HCT116 (cell line): Measurements from ENCODE around the gene SLC17A1. TPM values are rescaled to one million over a fixed set of nuclear protein-coding genes. Genes with fewer than 3 reads are reported as not detected.

ENCODE experiments used
- ATAC-seq: fragments of 200-7000 bp; cut with Tn5 transposase; 2 replicates; pipeline ENCODE4 v1.9.1; 2020; ENCODE audit warnings: mild to moderate bottlenecking, moderate library complexity
- BruUV-seq: library from RNA; stranded (reverse); fragments of 400-500 nt; replicated peaks from 2 replicates; lab custom pipeline; 2021; lab: Mats Ljungman, UMichigan
- CTCF ChIA-PET: fragments of 300-600 bp; sonication (Branson Sonifier 250); formaldehyde crosslinking; loops from one replicate; lab custom pipeline; 2021; ENCODE audit warnings: antibody characterized with exemption; lab: Charles Lee
- POLR2A ChIA-PET: fragments of 300-600, 350-600 bp; sonication (Branson Sonifier 250); formaldehyde crosslinking; loops from one replicate; lab custom pipeline; 2021; ENCODE audit warnings: antibody characterized with exemption; lab: Charles Lee
- RAD21 ChIA-PET, 2 experiments: fragments of 300-600 bp; sonication (Branson Sonifier 250); formaldehyde crosslinking; loops; one replicate each; lab custom pipeline; 2023; ENCODE audit warnings: low total read pairs in 2 of 2; ENCODE audit not compliant: uncharacterized antibody in 2 of 2, unreplicated experiment in 2 of 2, low non-redundant PET in 1 of 2; lab: Charles Lee
- DNase-seq: peaks from one replicate; pipeline ENCODE4 v3.0.0-alpha.2; 2010; ENCODE audit warnings: low read depth, low spot score
- H2AFZ ChIP-seq: fragments of 200-600 bp; shearing (Covaris generic), sonication (generic); 2 replicates; pipeline ENCODE4 v1.6.1; 2017; ENCODE audit warnings: low read depth, mixed run types, mixed read lengths, antibody characterized with exemption, low read length; ENCODE audit not compliant: poor library complexity, severe bottlenecking
- H3K27ac ChIP-seq: 2 replicates; pipeline ENCODE4 v1.5.1; 2012; ENCODE audit warnings: low read depth, low read length
- H3K27me3 ChIP-seq: fragments of 200-600 bp; sonication (generic); 2 replicates; pipeline ENCODE4 v1.6.1; 2016; ENCODE audit warnings: mixed run types, low read length, mixed read lengths; ENCODE audit not compliant: insufficient read depth
- H3K36me3 ChIP-seq, 2 experiments: fragments of 200-500 bp in 1 of 2; fragments of 200-600 bp in 1 of 2; sonication (Bioruptor generic) in 1 of 2; sonication (generic) in 1 of 2; 2 replicates each; pipeline versions ENCODE4 v1.5.1 to v1.6.1; 2014 to 2016; ENCODE audit warnings: low read length in 2 of 2, inconsistent platforms in 1 of 2, mixed read lengths in 1 of 2, mixed run types in 1 of 2; ENCODE audit not compliant: insufficient read depth in 2 of 2, control insufficient read depth in 1 of 2
- H3K4me1 ChIP-seq, 2 experiments: fragments of 200-600 bp in 1 of 2; sonication (generic) in 1 of 2; 2 replicates each; pipeline versions ENCODE4 v1.5.1 to v1.6.1; 2012 to 2017; ENCODE audit warnings: low read length in 2 of 2, inconsistent platforms in 1 of 2, mild to moderate bottlenecking in 1 of 2, mixed read lengths in 1 of 2, mixed run types in 1 of 2, moderate library complexity in 1 of 2; ENCODE audit not compliant: insufficient read depth in 2 of 2, control insufficient read depth in 1 of 2
- H3K4me2 ChIP-seq: fragments of 200-600 bp; sonication (generic); 2 replicates; pipeline ENCODE4 v1.6.1; 2017; ENCODE audit warnings: mixed run types, low read length, mixed read lengths
- H3K4me3 ChIP-seq, 2 experiments: fragments of 200-600 bp in 1 of 2; sonication (generic) in 1 of 2; replicated peaks in 1 of 2; 2 replicates each; pipeline ENCODE4 v1.5.1; 2011 to 2016; ENCODE audit warnings: low read length in 2 of 2, control low read depth in 1 of 2, low read depth in 1 of 2, mild to moderate bottlenecking in 1 of 2, mixed read lengths in 1 of 2, mixed run types in 1 of 2
- H3K79me2 ChIP-seq: fragments of 200-600 bp; sonication (generic); 2 replicates; pipeline ENCODE4 v1.6.1; 2017; ENCODE audit warnings: mild to moderate bottlenecking, mixed run types, low read length, moderate library complexity, mixed read lengths; ENCODE audit not compliant: insufficient read depth
- H3K9ac ChIP-seq: fragments of 200-600 bp; sonication (generic); 2 replicates; pipeline ENCODE4 v1.6.1; 2016; ENCODE audit warnings: low read length, mixed read lengths
- H3K9me2 ChIP-seq: fragments of 200-600 bp; sonication (generic), shearing (Covaris generic); 2 replicates; pipeline ENCODE4 v1.6.1; 2017; ENCODE audit warnings: mixed run types, mild to moderate bottlenecking, moderate library complexity; ENCODE audit not compliant: insufficient read depth
- H3K9me3 ChIP-seq, 2 experiments: fragments of 200-500 bp in 1 of 2; fragments of 200-600 bp in 1 of 2; sonication (Bioruptor generic) in 1 of 2; sonication (generic) in 1 of 2; 2 replicates each; pipeline ENCODE4 v1.6.1; 2014 to 2017; ENCODE audit warnings: low read length in 2 of 2, mixed read lengths in 2 of 2, inconsistent platforms in 1 of 2, low read depth in 1 of 2, mild to moderate bottlenecking in 1 of 2, mixed run types in 1 of 2, moderate library complexity in 1 of 2; ENCODE audit not compliant: control insufficient read depth in 1 of 2, insufficient read depth in 1 of 2
- H4K20me1 ChIP-seq: fragments of 200-600 bp; sonication (generic), shearing (Covaris generic); 2 replicates; pipeline ENCODE4 v1.6.1; 2017; ENCODE audit warnings: mixed run types, mild to moderate bottlenecking, moderate library complexity; ENCODE audit not compliant: insufficient read depth
- ATF3 ChIP-seq: IDR thresholded peaks from 2 replicates; pipeline ENCODE4 v1.6.1; 2012
- CBX3 ChIP-seq: IDR thresholded peaks from 2 replicates; pipeline ENCODE4 v1.6.1; 2012; ENCODE audit warnings: low read depth
- CTCF ChIP-seq, 3 experiments: fragments of 200-600 bp in 1 of 3; sonication (generic) in 1 of 3; IDR thresholded peaks in 2 of 3; conservative IDR thresholded peaks in 1 of 3; 2 replicates each; pipeline ENCODE4 v1.5.1; 2012 to 2017; ENCODE audit warnings: low read depth in 2 of 3, low read length in 2 of 3, antibody characterized with exemption in 1 of 3, borderline replicate concordance in 1 of 3, control low read depth in 1 of 3, mild to moderate bottlenecking in 1 of 3, mixed read lengths in 1 of 3, mixed run types in 1 of 3, moderate library complexity in 1 of 3; ENCODE audit not compliant: insufficient read depth in 1 of 3
- EGR1 ChIP-seq: IDR thresholded peaks from 2 replicates; pipeline ENCODE4 v1.6.1; 2012; ENCODE audit warnings: low read depth
- ELF1 ChIP-seq: IDR thresholded peaks from 2 replicates; pipeline ENCODE4 v1.6.1; 2012; ENCODE audit warnings: low read depth, borderline replicate concordance
- EZH2 ChIP-seq: fragments of 200-600 bp; sonication (generic); IDR thresholded peaks from 2 replicates; pipeline ENCODE4 v1.6.1; 2017; ENCODE audit warnings: antibody characterized with exemption, mixed run types
- FOSL1 ChIP-seq: IDR thresholded peaks from 2 replicates; pipeline ENCODE4 v1.6.1; 2012; ENCODE audit warnings: low read depth
- JUND ChIP-seq: IDR thresholded peaks from 2 replicates; pipeline ENCODE4 v1.6.1; 2012
- MAX ChIP-seq: IDR thresholded peaks from 2 replicates; pipeline ENCODE4 v1.6.1; 2012
- POLR2A ChIP-seq: IDR thresholded peaks from 2 replicates; pipeline ENCODE4 v1.7.0; 2011; ENCODE audit warnings: borderline replicate concordance; ENCODE audit not compliant: insufficient read depth, insufficient read length; ENCODE audit errors: extremely low read depth
- POLR2AphosphoS5 ChIP-seq: IDR thresholded peaks from 2 replicates; pipeline ENCODE4 v1.6.1; 2011; ENCODE audit warnings: mild to moderate bottlenecking, low read depth, low read length, moderate library complexity
- RAD21 ChIP-seq: IDR thresholded peaks from 2 replicates; pipeline ENCODE4 v1.6.1; 2012; ENCODE audit warnings: low read depth, mild to moderate bottlenecking
- REST ChIP-seq: IDR thresholded peaks from 2 replicates; pipeline ENCODE4 v1.6.1; 2012; ENCODE audit warnings: low read depth
- SIN3A ChIP-seq: IDR thresholded peaks from 2 replicates; pipeline ENCODE4 v1.6.1; 2012; ENCODE audit warnings: low read depth
- SP1 ChIP-seq: IDR thresholded peaks from 2 replicates; pipeline ENCODE4 v1.6.1; 2012; ENCODE audit warnings: low read depth
- SRF ChIP-seq: IDR thresholded peaks from 2 replicates; pipeline ENCODE4 v1.6.1; 2012; ENCODE audit warnings: low read depth
- TCF7L2 ChIP-seq: IDR thresholded peaks from 2 replicates; pipeline ENCODE4 v1.7.0; 2011; ENCODE audit warnings: borderline replicate concordance, inconsistent platforms; ENCODE audit not compliant: insufficient read depth, insufficient read length; ENCODE audit errors: extremely low read depth
- YY1 ChIP-seq: IDR thresholded peaks from 2 replicates; pipeline ENCODE4 v1.6.1; 2011; ENCODE audit warnings: low read length, low read depth, moderate library complexity, mild to moderate bottlenecking; ENCODE audit not compliant: insufficient replicate concordance; ENCODE audit errors: extremely low read depth
- ZFX ChIP-seq: fragments of 450-650 bp; IDR thresholded peaks from 2 replicates; pipeline ENCODE4 v1.6.1; 2017
- ZNF274 ChIP-seq: fragments of 200-500 bp; sonication (Bioruptor generic); IDR thresholded peaks from 2 replicates; pipeline ENCODE4 v1.6.1; 2014; ENCODE audit warnings: mild to moderate bottlenecking, low read depth, low read length, inconsistent platforms
- intact Hi-C: fragments of 100-400 bp; cut with micrococcal nuclease; formaldehyde crosslinking; loops from 2 replicates; pipeline ENCODE4 v1.10.0; 2022
- total RNA-seq: library from RNA; stranded (reverse); gene quantifications from one replicate; pipeline ENCODE4 v1.2.1, GENCODE V29; 2021; ENCODE audit not compliant: unreplicated experiment

Gene SLC17A1
- total RNA-seq, 1 experiment from 2014 or later: not detected

- no peak overlapping the region for H3K9ac ChIP-seq
- no peaks in the 10 kb centered on the region for H4K20me1 ChIP-seq
- no peaks in the 10 kb centered on the region for H3K27me3 ChIP-seq
- intact Hi-C loops: no loop called here
- H3K27ac ChIP-seq: no peak overlapping the region
- TF ChIP-seq MAX (no peak), ELF1 (no peak), TCF7L2 (no peak), REST (no peak), EGR1 (no peak), YY1 (no peak), POLR2AphosphoS5 (no peak), JUND (no peak), RAD21 (no peak), ZFX (no peak), FOSL1 (no peak), SP1 (no peak), EZH2 (no peak), POLR2A (no peak), SIN3A (no peak), CBX3 (no peak), SRF (no peak), ATF3 (no peak), ZNF274 (no peak), CTCF (IDR thresholded peaks at IDR 0.05 in 2 of 3, conservative IDR thresholded peaks at IDR 0.05 in 1 of 3; ENCODE audit: borderline replicate concordance in 1 of 3, insufficient read depth in 1 of 3, low read depth in 2 of 3, low read length in 2 of 3) (no peak)
- no peaks in the 10 kb centered on the region for H3K4me1 ChIP-seq
- ChIA-PET RAD21 (no interaction called here), CTCF (no interaction called here), POLR2A (no interaction called here)
- H3K36me3 ChIP-seq: no peaks in the 10 kb centered on the region
- no peaks in the 10 kb centered on the region for H3K9me2 ChIP-seq
- H2AFZ ChIP-seq: no peak overlapping the region
- DNase-seq: no peak
- no peaks in the 10 kb centered on the region for H3K9me3 ChIP-seq
- no peak overlapping the region for H3K4me3 ChIP-seq
- BruUV-seq: no TSS peak
- no peak overlapping the region for H3K4me2 ChIP-seq
- no peaks in the 10 kb centered on the region for H3K79me2 ChIP-seq
- ATAC-seq: no peak
These were observed 41.0 kb upstream of the SLC17A1 start for GRCh38 chr6:25872814-25873213.
